Stimulated activated CD8-positive, alpha-beta memory T cell treated with anti-CD3 and anti-CD28 coated beads, Interleukin-2, amount 100 ng/mL, for 1 hour (primary cell): ENCODE data around the gene DHRS9.

ENCODE experiments used
- DNase-seq, 2 donors: peaks; one replicate each; pipeline ENCODE4 v3.0.0-alpha.2; 2020; ENCODE audit warnings: low read depth in 2 of 2

The DHRS9 gene

DNA sequence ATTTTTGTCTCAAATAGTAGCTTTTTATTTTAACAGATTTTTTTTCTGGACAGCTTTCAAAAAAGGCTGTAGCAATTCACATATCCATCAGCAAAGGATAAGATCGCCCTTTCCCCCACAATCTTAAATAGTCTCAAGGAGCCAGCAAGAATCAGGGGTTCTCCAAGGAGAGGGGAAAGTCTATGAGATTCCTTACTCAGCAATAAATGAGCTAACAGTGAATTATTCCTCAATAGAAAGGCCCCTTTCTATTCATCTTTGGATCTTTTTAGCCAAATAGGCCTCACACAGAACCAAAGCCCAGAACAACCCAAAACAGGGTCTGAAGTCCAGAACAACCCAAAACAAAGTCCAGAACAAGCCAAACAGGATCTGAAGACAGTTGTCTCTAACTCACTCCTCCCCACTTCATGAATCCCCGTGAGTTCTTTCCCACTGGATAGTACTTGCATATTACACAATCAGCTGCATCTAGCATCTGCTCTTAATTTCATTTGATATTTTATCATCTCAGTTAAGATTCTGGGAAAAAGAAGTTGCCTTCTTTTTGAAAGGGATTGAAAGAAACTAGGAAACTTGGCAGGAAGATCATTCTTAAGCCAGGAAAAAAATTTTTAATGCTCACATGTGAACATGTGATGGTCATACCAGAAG is 3.4 kb upstream of the DHRS9 start:
- no peak for DNase-seq

DNA sequence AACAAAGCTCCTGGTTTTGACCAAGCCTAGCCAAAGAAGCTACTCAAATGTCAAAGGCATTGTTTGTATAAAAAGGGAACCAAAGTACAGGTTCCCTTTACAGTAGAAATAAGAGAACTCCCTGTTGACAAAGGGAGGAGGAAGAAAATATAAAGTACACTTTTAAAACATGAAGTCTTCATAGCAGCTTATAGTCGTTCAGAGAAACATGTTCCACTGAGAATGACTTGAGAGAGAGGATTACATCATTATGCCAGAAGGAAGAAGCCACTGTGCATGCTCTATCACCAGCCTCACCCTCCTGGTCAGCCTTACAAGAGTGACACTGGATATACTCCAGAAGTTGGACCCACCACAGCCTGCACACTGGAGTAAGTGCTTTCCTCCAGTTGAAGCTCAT is 2.5 kb upstream of the DHRS9 start:
- no peak for DNase-seq

DNA sequence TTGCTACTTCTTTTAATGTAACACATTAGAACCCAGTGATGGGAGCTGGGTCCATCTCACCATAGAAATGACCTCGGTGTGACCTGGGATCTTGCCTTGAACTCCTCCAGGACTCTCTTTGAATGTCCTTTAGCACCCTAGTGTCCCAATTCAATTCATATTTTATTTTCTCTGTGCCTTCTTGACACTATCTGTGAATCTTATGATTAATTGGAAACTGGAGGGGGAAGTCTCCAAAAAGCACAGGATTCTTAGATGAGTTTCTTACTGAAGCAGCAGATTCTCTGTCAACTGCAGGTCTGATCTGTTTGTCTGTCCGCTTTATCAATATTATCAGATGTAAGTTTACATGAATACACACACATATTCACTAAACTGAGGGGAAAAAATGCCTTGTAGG is 470 bp downstream of the DHRS9 start:
- no peak for DNase-seq

DNA sequence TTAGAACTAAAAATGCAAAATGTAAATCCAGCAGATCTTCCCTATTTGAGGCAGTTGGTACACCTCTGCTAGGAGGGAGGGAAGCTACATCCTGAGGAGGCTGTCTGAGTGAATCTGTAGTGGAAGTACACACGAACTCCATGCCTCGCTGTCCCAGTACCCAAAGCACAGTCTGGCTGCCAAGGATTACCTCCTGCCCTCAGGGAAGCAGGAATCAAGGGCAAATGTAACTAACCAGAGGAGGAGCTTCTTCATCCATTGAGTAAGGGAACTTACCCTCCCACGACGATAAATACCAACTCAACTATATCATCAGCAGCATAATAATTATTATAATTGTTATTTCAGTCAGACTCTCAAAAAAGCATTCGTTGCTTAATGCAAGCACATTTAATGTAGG is 2.1 kb downstream of the DHRS9 start:
- DNase-seq: no peak

DNA sequence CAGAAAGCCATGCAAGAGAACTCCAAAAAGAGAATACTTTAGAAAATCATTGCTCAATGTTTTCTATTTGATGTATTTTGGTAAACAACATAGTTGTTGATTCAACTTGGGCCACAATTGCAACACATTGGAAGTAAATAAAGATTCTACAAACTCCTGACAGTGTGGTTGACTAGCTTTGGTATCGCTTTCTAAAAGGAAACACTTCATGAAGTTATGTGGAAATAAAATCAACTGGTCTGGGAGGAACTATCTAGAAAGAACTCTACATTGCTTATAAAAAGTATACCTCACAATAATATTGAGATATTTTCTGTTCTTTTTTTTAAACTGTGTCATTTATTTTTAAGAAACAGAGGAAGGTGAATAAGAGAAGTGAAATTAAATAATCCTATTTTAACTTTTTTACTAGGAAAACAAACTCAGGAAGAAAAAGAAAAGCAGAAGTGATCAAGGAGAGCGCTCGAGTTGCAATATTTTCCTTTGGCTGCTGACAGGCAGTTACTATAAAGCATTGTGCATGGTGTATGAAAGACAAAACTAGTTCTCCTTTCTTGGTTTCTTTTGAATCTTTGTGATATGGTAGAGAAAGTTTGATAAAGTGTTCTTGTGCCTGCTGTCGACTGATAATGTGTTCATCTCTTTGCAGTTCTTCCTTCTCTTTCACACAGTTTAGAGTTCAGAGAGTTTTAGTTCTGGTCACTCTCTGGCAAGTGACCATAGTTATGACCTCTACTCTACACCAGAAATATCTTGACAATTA is 3.0 kb downstream of the DHRS9 start:
- DNase-seq: no peak

DNA sequence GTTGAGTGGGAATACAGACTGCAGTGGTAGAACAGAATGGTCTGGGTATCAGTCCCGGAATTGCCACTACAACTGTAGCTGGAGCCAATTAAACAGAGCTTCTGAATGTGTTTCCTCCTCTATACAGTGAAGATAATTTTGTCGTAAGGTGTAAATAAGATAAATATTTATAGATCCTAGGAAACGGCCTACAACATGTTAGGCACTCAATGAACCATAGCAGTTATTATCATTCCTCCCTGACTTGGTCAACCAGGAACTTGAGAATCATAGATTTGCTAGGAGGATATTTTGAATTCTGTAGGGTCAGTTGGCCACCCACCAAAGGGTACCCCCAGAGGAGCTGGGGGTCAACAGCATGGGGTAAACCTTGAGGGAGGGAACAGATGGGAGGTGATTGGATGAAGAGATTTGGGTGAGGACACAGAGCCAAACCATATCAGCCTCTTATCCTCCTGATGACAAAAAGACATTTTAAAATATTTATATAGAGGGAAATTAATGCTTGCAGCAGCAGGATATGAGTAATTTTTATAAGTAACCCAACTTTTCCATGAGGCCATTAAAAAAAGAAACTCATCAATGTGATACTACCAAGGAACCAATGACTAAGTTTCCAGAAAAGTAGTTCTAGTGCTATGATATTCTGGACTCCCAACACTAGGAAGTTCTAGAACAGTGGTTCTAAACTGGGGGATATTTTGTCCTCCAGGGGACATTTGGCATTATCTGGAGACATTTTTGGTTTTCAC is 4.0 kb downstream of the DHRS9 start:
- no peak for DNase-seq

DNA sequence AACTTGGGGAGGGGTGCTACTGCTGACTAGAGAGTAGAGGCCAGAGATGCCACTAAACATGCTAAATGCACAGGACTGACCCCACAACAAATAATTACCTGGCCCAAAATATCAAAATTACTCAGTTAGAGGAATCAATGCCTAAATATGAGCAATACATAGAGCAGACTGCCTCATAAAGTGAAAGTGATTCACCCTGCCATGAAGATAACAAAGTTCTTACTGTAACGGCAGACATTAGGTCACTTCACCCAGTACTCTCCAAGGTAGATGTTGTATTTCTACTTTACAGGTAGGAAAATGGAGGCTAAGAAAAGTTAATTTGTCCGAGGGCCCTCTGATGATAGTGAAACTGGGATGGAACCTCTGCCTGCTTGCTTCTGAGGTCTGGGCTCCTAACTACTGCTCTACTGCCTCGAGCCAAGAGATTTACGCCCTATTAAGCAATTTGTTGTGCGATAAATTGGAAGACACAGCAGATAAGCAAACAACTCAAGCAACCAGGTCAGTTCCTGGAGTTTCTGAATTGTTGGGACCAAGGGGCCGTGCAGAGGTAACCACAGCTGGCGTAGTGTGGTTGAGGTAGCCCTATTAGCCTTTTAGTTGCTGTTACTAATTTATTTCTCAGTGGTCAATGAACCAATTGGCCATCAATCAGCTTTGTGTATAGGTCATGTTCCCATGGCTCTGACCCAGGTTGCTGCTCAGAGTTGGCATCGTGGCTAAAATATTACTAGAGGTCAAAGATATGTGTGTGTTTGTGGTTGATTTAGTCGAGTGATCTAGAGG is 4.8 kb downstream of the DHRS9 start:
- DNase-seq: no peak

DNA sequence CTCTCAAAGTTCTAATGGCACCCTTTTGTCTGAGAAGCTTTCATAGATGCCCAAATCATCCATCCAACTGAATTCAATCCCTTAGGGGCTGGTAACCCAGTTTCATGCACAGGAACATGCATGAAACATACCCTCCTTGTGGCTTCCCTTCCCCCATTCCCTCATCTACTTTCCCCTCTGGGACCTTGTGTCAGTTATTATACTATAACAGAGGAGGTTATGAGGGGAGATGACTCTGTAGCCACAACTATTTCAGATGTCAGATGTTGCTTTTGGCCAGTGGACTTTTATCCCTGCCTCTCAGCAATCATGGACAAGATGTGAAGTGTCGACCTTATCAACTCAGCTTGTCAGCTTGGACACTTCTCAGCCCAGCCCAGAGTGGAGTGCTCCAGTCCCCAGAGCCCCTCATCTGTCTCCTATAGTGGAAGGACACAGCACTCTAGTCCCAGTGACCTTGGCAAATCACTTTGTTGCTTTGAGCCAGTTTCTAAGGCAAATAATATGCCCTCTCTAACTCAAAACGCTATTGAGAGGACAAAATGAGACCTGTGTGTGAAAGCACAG is 8.4 kb downstream of the DHRS9 start:
- DNase-seq: no peak

DNA sequence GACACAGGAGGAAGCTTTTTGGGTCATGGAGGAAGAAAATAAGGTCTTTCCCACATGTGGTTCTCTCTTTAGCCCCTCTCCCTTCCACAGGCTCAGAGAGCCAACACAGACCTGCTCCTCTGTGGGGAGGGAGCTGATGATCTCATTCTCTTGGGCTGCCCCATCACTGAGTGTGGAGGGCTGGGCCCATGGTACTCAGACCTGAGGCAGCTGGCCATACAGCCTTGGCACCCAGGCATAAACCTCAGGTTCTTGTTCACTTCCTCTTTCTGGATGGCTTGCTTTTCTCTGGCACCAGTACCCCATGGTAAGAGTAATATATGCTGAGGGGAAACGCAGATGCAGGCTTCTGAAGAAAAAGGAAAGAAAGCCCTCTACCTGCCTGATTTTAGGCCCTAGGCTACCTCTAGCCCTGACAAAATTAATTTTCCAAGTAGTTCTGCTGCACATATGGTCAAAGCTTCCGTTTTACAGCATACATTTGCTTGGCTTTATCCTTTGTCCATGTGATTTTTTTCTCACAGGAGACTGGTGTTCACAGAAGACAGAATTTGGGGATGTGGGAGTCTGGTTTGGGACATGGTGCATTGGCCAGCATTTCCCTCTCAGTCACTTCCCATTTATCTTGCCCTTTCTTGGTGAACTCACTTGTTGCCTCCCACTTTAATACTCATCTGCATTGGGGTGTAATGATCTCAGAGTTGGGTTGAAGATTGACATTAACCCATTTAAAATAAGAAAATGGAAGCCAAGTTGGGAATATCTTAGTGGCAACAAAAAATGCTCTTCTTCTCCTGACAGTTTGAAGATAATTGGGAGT is 11.1 kb downstream of the DHRS9 start:
- no peak for DNase-seq

DNA sequence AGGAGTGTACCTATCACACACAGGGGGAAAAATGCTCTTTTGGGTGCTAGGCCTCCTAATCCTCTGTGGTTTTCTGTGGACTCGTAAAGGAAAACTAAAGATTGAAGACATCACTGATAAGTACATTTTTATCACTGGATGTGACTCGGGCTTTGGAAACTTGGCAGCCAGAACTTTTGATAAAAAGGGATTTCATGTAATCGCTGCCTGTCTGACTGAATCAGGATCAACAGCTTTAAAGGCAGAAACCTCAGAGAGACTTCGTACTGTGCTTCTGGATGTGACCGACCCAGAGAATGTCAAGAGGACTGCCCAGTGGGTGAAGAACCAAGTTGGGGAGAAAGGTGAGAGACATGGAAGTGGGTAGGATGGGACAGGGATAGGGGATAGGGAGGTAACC is 12.2 kb downstream of the DHRS9 start:
- DNase-seq: no peak

DNA sequence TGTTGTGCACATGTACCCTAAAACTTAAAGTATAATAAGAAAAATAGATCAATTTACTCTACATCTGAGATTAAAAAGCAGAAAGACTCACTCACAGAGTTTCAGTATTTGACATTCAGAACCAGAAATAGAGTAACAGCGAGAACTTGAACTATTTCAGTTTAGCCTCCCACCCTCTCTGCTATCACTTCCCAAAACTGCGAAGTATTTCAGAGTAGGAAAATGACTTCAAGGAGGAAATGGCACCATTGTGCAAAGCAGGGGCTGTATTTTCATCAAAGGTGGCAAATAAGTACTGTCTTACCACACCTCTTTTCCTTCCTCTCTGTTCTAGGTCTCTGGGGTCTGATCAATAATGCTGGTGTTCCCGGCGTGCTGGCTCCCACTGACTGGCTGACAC is 13.6 kb downstream of the DHRS9 start:
- DNase-seq: no peak

DNA sequence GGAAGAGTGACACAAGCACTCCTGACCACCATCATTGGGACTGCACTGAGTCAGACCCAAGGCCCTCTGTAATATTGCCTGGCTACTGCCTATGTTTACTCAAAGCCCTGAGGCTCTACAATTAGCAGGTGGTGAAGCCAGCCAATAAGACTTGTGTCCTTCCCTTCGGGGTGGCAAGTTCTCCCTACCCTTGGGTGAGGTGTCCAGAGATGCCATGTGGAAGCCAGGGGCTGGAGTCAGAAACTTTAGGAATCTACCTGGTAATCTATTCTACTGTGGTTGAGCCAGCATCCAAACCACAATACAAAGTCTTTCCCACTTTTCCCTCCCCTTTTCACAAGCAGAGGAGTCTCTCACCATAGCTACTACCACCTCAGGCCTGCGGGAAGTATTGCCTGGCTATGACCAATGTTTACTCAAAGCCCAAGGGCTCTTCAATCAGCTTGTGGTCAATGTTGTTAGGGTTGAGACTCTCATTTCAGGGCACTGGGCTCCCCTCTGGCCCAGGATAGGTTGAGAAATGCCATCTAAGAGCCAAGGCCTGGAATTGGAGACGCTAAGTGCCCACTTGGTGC is 17.6 kb downstream of the DHRS9 start:
- DNase-seq: no peak

DNA sequence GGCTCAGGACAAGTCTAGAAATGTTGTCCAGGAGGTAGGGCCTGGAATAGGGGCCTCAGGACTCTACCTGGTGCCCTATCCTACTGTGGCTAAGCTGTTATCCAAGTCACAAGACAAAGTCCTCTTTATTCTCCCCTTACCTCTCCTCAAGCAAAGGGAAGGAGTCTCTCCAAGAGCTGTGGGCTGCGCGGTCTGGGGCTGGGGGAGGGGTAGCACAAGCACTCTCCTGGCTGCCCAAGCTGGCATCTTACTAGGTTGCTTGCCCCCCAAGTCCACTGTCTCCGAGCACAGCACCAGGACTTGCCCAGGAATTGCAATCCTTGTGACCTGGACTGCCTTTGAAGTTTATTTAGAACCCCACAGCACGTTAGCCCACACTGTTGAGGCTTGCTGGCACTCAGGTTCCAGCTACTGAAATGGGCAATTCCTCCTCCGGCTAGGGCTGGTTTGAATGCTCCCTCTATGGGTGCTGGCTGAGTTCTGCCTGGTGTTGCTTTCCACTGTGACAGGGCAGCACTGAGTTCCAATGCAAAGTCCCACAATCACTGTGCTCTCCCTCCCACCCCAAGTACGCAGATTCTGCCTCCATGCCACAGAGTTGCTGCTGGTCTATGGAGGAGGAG is 18.5 kb downstream of the DHRS9 start:
- no peak for DNase-seq

DNA sequence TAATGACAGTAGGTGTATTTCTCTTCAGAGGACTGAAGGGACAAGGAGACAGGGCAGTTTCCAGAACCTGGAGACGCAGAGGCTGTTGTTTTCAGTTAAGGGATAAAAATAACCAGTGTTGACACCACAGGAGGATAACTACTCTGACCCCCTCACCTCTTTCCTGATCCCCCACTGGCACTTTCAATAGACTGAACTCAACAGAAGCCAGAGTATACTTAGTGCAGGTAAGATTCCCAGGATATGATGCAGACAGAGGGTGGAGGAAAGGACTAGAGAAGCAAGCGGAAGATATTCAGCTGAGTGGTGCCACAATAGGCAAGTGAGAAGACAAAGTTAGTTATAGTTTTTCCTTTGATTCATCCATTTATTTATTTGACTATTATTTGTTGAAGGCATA is 19.8 kb downstream of the DHRS9 start:
- DNase-seq: no peak

DNA sequence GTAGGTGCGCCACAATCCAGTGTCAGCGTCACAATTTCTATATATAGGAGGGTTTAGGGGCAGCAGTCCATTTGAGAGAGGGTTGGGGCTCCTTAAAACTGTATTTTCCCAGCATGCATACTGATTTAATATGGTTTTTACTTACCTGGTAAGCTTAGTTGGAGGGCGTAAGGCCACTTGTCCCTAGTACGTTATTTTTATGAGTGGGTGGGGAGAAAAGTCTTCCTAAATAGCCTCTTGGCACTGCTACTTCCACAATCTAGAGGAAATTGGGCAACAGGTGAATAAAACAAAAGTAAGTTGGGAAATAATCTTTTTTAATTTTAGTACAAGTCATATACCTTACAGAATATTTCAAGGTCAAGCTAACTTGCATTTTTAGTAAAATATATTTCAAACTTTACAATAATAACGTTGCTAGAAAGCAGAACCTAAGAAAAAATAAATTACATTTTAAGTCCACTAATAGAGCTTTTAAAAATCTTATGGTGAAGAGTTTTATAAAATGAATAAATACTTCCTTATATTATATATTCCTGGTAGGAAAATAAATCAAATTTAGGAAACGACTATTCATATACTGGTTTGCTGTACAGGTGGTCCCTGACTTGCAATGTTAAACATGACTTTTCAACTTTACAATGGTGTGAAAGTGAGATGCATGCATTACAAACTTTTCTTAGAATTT is 20.9 kb downstream of the DHRS9 start:
- DNase-seq: no peak

DNA sequence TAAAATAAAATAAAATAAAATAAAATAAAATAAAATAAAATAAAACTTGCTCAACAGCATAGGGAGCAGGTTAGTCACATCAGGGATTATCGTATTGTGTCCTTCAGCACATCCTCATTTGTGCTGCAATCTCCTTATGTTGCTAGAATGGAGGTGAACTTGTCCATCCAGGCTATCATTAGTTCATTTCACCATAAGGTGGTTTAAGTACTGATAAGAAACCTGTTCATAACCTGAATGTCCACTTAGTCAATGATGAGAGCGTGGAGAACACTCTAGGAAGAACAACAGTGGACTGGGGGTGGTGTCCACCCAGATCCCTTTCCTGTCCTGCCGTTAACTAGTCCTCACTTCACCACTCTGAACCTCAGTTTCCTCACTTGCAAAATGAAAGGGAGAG is 21.9 kb downstream of the DHRS9 start:
- no peak for DNase-seq

DNA sequence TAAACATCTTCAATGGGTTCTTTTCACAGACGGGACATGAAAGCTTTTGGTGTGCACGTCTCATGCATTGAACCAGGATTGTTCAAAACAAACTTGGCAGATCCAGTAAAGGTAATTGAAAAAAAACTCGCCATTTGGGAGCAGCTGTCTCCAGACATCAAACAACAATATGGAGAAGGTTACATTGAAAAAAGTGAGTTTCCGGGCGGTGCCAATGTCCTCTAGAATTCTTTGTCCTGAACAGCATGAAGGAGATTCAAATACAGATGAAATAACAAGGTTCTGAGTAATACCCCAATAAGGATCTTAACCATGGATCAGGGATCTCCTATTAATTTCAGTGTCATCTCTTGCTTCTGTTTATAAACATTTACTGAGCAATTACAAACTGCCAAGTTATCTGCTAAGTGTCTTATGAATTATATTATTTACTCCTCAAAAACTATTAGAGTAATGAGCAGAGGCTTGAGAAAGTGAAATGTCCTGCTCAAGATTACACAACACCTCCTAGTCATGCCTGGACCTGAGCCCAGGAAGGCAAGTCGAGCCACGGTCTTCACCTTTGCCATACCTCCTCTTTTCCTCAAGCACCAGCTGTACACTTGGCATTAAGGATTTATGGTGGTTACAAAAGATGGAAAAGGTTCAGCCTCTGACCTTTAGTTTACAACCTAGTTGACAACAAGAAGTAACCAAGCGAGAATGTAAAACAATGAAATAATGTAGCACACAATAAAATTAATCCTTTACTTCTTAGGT is 22.6 kb downstream of the DHRS9 start:
- DNase-seq: no peak

DNA sequence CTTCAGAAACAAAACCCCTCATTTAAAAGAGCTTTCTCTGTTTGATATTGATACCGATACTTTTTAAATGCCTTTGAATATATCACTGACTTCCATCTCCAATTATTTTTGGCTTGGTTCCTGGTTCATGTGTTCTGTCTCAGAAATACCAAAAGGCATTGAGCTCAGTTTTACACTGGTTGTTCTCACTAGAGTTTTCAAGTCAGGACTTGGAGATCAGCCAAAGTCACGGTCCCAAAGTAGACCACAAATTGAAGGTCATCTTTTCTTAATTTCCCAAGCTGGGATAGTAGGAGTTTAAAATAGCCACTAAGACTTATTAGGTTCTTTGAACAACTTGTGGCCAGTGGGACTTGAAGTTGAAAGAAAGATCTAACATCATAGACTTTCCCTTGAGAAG is 24.2 kb downstream of the DHRS9 start:
- DNase-seq: no peak

DNA sequence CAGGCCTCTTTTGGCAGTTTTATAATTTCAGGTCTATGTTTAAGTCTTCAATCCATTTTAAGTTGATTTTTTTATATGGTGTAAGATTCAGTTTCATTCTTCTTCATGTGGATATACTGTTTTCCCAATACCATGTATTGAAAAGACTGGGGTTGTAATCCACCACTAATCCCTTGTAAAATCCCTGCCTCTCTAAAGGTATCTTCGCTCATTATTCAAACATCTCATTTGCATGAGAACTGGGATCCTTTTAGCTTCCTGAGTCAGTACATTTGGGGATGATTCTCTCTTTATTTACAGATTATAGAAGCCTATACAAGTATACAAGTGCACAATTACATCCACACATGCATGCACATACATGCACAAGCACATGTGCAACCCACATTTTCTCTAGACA is 25.3 kb downstream of the DHRS9 start:
- no peak for DNase-seq
